Measurements from ENCODE around the gene SOWAHB.
"Not testable (repeated sequence)": the region's sequence is repeated elsewhere in the genome, so short reads cannot be mapped to it uniquely, and the experiment has no call there.

The SOWAHB gene

DNA sequence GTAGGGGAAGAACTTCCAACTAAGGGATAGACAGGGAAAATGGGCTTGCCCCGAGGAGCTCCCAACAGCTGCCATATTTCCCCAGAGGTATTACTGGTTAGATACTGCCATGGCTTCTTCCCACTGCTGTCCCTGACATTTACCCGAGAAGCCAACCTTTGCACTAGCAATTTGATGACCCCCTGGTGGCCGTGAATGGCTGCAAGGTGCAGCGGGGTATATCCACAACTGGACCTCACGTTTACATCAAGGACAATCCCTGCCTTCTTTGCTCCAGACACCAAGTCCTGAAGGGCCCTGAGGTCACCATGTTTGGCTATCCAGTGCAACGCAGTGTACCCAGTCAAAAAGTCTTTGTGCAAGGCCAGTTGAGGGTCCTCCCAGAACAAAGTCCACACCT is 2.3 kb downstream of the SOWAHB start:
- DNase-seq = no peak

DNA sequence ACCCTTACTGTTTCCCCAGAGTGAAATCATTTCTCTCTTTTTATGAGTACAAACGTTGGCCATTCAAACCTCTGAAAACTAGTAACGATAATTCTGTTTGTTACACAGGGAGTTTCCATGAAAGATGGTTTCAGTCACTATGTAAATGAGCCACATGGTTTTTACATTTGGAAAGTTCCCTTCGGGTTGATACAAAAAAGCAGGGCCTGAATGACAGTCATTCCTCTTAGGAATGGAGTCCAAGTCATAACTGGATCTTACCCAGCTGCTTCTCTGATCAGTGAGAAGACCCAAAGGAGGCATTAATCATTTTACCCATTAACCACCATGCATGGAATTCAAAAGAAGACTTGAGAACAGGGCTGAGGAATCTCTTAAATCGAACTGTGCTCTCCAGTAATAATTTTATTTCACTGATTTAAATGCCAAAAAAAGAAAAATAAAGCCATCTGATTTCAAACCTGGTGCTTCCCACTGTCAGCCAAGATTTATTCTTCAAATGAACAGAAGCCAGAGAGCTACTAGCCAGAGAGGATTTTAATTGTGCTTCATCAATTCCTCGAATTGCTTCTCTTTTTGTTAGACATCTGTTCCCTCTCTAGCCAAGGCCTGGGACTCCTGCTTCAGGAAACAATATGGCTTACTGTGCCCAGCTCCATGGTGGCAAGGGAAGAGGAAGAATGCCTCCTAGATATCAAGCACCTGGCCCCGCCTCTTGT is 3.2 kb downstream of the SOWAHB start:
- no peak for DNase-seq

DNA sequence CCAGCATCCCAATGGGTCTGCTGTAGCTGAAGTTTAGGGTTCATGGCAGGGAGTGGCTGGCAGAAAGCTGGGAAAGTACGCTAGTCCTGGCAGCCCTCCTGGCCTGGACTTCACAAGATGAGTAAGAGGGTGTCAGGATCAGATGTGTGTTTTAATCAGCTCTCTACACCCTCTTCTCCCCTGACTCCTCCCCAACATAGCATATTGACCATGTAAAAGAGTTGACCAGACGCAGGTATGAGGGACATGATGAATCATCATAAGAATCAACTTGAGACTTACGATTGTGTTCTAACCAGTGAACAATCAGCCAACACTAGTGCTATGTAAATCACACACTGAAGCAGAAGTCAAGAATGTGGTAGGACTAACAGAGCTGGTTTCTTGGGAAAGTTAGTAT is 5.3 kb downstream of the SOWAHB start:
- no peak for DNase-seq

- no peak for DNase-seq
Measured at GRCh38 chr4:76892001-76892400, 5.9 kb downstream of the SOWAHB start.

GRCh38 chr4:76886848-76887441 is 11.0 kb downstream of the SOWAHB start:
- no peak for DNase-seq

DNA sequence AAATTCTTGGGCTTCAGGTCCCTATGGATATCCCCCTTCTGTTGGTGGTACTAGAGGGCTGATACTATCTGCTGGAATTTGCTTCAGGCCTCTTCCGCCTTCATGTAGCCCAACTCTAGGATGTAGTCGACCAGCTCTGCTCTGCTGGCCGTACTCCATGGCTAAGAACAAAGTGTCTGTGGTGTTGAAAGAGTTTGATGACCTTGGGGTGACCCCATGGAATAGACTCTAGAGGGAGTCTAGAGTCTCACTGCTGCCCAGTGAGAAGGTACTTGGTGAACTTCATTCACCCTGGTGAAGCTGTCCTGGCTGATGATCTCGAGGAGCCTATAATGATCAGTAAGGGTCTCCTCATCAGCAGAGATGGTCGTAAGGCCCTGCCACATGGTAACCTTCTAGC is 11.7 kb downstream of the SOWAHB start:
- no peak for DNase-seq

GRCh38 chr4:76883147-76883546 is 14.8 kb downstream of the SOWAHB start:
- DNase-seq = no peak

DNA sequence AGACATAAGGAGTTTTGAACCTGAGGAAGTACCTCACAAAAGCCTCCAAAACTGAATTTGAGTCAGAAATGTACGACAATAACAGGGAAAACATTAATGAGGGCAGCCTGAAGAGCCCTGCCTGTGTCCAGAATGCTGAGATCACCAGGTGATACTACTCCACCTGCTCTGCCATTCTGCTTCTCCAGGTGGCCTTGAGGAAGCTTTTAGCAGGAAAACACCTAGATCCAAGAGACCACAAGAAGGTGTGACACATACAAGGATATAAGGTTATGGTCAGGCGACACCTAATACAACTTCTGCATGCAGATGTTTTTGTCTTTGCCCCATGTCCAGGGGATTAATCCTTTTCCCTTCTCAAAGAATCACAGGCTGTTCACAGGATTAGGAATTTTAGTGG is 15.3 kb downstream of the SOWAHB start:
- DNase-seq = no peak

GRCh38 chr4:76881375-76881774 is 16.6 kb downstream of the SOWAHB start:
- DNase-seq = no peak

DNA sequence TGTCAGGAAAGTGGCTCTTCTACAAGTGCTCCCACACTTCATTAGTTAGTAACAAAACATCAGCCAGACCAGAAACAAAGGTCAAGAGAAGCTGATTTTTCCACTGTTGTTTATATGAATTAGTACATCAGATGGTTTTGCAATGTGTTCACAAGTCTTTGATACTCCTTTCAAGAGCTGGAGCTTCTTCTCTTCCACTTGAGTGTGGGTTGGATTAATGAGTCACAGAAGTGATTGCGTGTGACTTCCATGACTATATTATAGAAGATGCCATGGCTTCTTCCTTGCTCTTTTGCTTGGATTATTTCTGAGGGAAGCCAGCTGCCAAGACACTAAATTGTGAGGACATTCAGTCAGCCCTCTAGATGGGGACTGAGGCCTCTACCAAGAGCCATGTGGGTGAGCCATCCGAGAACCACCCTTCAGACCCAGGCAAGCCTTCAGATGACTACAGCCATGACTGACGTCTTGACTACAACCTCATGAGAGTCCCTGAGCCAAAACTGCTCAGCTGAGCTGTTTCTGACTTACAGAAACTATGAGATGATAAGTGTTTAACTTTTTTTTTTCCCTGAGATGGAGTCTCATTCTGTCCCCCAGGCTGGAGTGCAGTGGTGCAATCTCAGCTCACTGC is 18.1 kb downstream of the SOWAHB start:
- no peak for DNase-seq

- not testable (repeated sequence) for DNase-seq
Measured at GRCh38 chr4:76878641-76879165, 19.2 kb downstream of the SOWAHB start.

DNA sequence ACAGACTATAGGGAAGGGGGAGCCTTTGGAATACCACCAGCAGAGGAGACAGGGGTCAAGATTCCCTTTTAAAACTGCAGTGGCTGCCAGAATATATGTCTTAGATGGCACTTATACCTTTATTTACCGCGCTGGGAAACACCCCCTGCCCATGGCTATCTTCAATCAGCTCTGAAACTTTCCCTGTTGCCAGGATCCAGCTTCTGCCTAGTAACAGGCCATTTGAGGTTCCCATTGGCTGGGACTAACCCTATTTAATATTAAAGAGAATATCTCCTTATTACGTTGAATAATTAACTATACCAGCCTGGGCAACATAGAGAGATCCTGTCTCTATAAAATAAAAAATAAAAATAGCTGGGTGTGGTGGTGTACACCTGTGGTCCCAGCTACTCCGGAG is 23.8 kb downstream of the SOWAHB start:
- DNase-seq = no peak

DNA sequence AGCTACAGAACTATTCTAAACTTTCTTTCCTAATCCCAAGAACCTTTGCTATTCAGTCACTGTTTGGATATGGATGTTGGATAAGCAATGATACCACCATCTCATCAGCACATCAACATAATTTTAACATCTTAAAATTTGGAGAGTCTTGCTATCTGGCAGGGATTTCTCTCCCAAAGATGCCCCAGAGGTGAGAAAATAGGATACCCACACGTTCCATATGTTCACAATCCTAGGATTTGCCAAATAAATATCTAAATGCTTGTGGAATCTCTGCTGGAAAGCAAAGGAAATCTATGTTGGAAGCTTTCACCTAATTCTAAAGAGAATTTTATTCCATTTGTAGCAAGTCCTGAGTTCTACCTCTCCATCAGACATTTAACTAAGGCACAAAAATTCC is 24.4 kb downstream of the SOWAHB start:
- no peak for DNase-seq

- DNase-seq = no peak
Measured at GRCh38 chr4:76872556-76872955, 25.4 kb downstream of the SOWAHB start.

DNA sequence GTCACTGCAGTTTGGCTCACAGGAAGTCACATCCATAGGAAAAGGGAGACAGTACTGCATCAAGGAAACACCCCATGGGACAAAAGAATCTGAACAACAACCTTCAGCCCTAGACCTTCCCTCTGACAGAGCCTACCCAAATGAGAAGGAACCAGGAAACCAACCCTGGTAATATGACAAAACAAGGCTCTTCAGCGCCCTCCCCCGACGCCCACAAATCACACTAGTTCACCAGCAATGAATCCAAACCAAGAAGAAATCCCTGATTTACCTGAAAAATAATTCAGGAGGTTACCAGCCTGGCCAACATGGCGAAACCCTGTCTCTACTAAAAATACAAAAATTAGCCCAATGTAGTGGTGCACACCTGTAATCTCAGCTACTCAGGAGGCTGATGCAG is 29.2 kb downstream of the SOWAHB start:
- DNase-seq = not testable (repeated sequence)

GRCh38 chr4:76867880-76868655 is 29.9 kb downstream of the SOWAHB start:
- no peak for DNase-seq

DNA sequence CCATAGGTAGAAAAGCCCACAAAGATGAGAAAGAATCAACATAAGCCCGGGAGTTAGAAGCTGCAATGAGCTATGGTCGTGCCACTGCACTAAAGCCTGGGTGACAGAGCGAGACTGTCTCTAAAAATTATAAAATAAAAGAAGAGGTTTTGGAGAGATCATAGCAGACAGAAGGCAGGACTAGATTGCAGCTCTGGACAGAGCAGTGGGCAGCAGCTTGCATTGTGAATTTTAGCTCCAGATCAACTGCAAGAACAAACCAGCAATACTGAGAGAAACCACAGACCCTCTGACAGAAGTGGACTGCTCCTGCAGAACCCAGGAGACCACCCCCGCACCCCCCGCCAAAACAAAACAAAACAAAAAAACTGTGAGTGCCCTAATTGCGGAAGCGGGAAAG is 30.6 kb downstream of the SOWAHB start:
- DNase-seq = no peak

- no peak for DNase-seq
Measured at GRCh38 chr4:76866641-76867040, 31.3 kb downstream of the SOWAHB start.

GRCh38 chr4:76858319-76858718 is 39.6 kb downstream of the SOWAHB start:
- no peak for DNase-seq

- DNase-seq = no peak
Measured at GRCh38 chr4:76857074-76857409, 40.9 kb downstream of the SOWAHB start.

DNA sequence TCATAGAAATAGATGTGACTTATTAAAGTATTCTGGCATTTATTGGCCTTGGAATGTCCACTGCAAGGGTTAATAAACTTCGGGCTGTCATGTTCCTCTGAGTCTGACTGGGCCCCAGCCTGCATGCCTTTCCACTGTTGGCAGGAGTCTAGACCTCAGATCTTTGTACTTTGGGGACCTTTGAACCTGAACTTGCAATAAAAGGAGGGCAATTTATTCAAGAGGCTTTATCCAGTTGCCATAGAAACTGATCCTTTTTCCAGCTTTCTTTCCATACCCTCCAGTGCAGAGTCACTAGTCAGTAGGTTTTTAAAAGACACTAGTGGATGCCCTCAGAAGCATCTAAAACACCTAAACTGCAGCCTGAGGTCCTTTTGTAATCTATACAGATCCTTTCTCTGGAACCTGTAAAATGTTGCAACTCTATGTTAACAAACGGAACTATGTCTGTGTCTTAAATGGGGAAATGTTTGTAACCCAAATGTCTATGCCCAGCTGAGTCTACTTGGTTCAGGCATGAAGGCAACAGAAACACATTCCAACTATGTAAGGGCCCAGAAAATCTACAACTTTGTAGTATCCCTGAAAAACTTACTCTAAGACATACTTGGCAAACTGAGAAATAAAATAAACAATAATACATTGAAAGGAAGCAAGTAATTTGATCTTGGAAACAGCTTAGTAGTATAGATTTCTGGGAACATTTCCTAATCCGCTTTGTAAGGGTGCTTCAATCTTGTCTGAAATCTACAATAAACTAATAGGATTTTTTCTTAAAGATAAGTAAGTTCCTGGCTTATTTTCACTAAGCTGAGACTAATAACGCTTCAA is 41.5 kb downstream of the SOWAHB start:
- peak; percentile 2 for DNase-seq

DNA sequence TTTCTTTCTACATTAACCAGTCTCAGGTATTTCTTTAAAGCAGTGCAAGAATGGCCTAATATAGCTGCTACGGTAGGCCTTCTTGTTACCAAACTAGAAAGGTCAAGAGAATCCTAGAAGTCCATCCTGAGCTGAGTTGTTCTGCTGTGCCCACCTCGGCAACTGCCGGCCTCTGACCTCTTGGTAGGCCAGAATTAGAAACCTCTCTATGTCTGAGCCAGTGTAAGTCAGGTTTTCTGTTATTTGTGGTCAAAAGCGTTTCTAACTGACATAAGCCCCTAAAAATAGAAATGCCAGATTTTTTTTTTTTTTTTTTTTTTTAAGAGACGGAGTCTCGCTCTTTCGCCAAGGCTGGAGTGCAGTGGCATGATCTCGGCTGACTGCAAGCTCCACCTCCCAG is 43.1 kb downstream of the SOWAHB start:
- DNase-seq = no peak

GRCh38 chr4:76851375-76851774 is 46.6 kb downstream of the SOWAHB start:
- DNase-seq = no peak
